HG03108 (cell line): Measurements from ENCODE around the gene HOMER2.
"Not testable (repeated sequence)": the region's sequence is repeated elsewhere in the genome, so short reads cannot be mapped to it uniquely, and the experiment has no call there.

ENCODE experiments used
- ATAC-seq: cut with Tn5 transposase; IDR thresholded peaks from one replicate; pipeline ENCODE4 v1.9.1; 2021; ENCODE audit warnings: moderate library complexity; ENCODE audit not compliant: unreplicated experiment

HOMER2 gene

GRCh38 chr15:82952158-82953081 is at the start of gene HOMER2:
TSS of gene HOMER2 (minus strand) at chr15:82952720. CDS start at chr15:82952535, 185 bp downstream.
- ATAC-seq, result no peak

- not testable (repeated sequence) for ATAC-seq
Measured at GRCh38 chr15:83000672-83001031, 48.1 kb upstream of the HOMER2 start.

- peak; percentile 79 for ATAC-seq
Measured at GRCh38 chr15:82999905-83000671, 47.6 kb upstream of the HOMER2 start.

GRCh38 chr15:82999426-82999825 is 46.9 kb upstream of the HOMER2 start:
- no peak for ATAC-seq

- ATAC-seq, result no peak
Measured at GRCh38 chr15:82995938-82996337, 43.4 kb upstream of the HOMER2 start.

GRCh38 chr15:82995076-82995475 is 42.6 kb upstream of the HOMER2 start:
- no peak for ATAC-seq

GRCh38 chr15:82993144-82993543 is 40.6 kb upstream of the HOMER2 start:
- no peak for ATAC-seq

GRCh38 chr15:82992436-82992998 is 40.0 kb upstream of the HOMER2 start:
- ATAC-seq, result no peak

GRCh38 chr15:82986442-82986780 is 33.9 kb upstream of the HOMER2 start:
- peak; percentile 19 for ATAC-seq

GRCh38 chr15:82985688-82986441 is 33.3 kb upstream of the HOMER2 start, which contains the start of gene RAMAC:
TSS of gene RAMAC (plus strand) at chr15:82986210. CDS start at chr15:82989019, 2,809 bp downstream.
- ATAC-seq, result peak; percentile 94

- ATAC-seq, result no peak
Measured at GRCh38 chr15:82980981-82981380, 28.5 kb upstream of the HOMER2 start.

GRCh38 chr15:82979726-82980125 is 27.2 kb upstream of the HOMER2 start:
- ATAC-seq, result no peak

GRCh38 chr15:82978438-82978837 is 25.9 kb upstream of the HOMER2 start:
- no peak for ATAC-seq

GRCh38 chr15:82977076-82977475 is 24.6 kb upstream of the HOMER2 start:
- no peak for ATAC-seq

- no peak for ATAC-seq
Measured at GRCh38 chr15:82972990-82973389, 20.5 kb upstream of the HOMER2 start.

- no peak for ATAC-seq
Measured at GRCh38 chr15:82971218-82971984, 18.9 kb upstream of the HOMER2 start.

GRCh38 chr15:82970696-82971095 is 18.2 kb upstream of the HOMER2 start:
- ATAC-seq, result no peak

GRCh38 chr15:82970078-82970686 is 17.7 kb upstream of the HOMER2 start:
- no peak for ATAC-seq

- ATAC-seq, result no peak
Measured at GRCh38 chr15:82969353-82969752, 16.8 kb upstream of the HOMER2 start.

- no peak for ATAC-seq
Measured at GRCh38 chr15:82968066-82968465, 15.5 kb upstream of the HOMER2 start.
